HepG2 (cell line): ENCODE results near the gene LOXL3. TPM values are rescaled to one million over a fixed set of nuclear protein-coding genes. Genes with fewer than 3 reads are reported as not detected.

Experiments
- ATAC-seq: fragments of 200-7000 bp; cut with Tn5 transposase; 3 replicates; pipeline ENCODE4 v1.9.1; 2020; ENCODE audit warnings: mild to moderate bottlenecking, moderate library complexity
- BruUV-seq: library from RNA; stranded (reverse); fragments of 400-500 nt; replicated peaks from 2 replicates; lab custom pipeline; 2021; lab: Mats Ljungman, UMichigan
- CTCF ChIA-PET: fragments of 300-600 bp; formaldehyde crosslinking; extraction: SDS; loops from one replicate; lab custom pipeline; 2021; ENCODE audit warnings: low total read pairs, inconsistent platforms, low intra/inter-chr PET ratio; lab: Yijun Ruan, JAX
- POLR2A ChIA-PET: fragments of 350-600 bp; sonication (Branson Sonifier 250); formaldehyde crosslinking; loops from one replicate; lab custom pipeline; 2020; ENCODE audit warnings: antibody characterized with exemption, inconsistent platforms; lab: Yijun Ruan, JAX
- DNase-seq: peaks from one replicate; pipeline ENCODE4 v3.0.0-alpha.2; 2015; ENCODE audit warnings: low spot score
- FAIRE-seq: peaks from 3 replicates; lab custom pipeline; 2011; peaks lifted over from hg19 to GRCh38; lab: Jason Lieb, UNC
- H2AFZ ChIP-seq: one replicate; pipeline ENCODE4 v1.6.1; 2011; ENCODE audit warnings: low read length, inconsistent platforms
- H3K27ac ChIP-seq: fragments of 300-600 bp; 3 replicates; pipeline ENCODE4 v1.8.0; 2011; ENCODE audit warnings: mixed run types, mild to moderate bottlenecking, mixed read lengths, low read length, inconsistent platforms; ENCODE audit not compliant: insufficient read depth; ENCODE audit errors: extremely low read length
- H3K27me3 ChIP-seq, 2 experiments: fragments of 200-600 bp in 1 of 2; 2 replicates in 1 of 2; 3 replicates in 1 of 2; pipeline versions ENCODE4 v1.6.0 to v1.8.0; 2011; ENCODE audit warnings: low read length in 2 of 2, mild to moderate bottlenecking in 2 of 2, moderate library complexity in 2 of 2, inconsistent platforms in 1 of 2; ENCODE audit not compliant: insufficient read depth in 2 of 2, control insufficient read depth in 1 of 2
- H3K36me3 ChIP-seq, 2 experiments: fragments of 200-600 bp in 1 of 2; replicated peaks in 1 of 2; 2 replicates in 1 of 2; 3 replicates in 1 of 2; pipeline versions ENCODE4 v1.5.1 to v1.8.0; 2011; ENCODE audit warnings: low read length in 2 of 2, inconsistent platforms in 1 of 2; ENCODE audit not compliant: insufficient read depth in 2 of 2, control insufficient read depth in 1 of 2
- H3K4me1 ChIP-seq: 2 replicates; pipeline ENCODE4 v1.5.1; 2012; ENCODE audit warnings: low read length, inconsistent platforms; ENCODE audit not compliant: insufficient read depth
- H3K4me2 ChIP-seq: 2 replicates; pipeline ENCODE4 v1.6.0; 2011; ENCODE audit warnings: low read depth, low read length, inconsistent platforms
- H3K4me3 ChIP-seq, 3 experiments: fragments of 200-600 bp in 1 of 3; sonication (generic), shearing (Covaris generic) in 1 of 3; replicated peaks in 1 of 3; 2 replicates each; pipeline ENCODE4 v1.5.1; 2011 to 2016; ENCODE audit warnings: low read length in 3 of 3, inconsistent platforms in 2 of 3, low read depth in 2 of 3, mild to moderate bottlenecking in 2 of 3, control low read depth in 1 of 3, mixed read lengths in 1 of 3; ENCODE audit not compliant: insufficient read depth in 1 of 3
- H3K79me2 ChIP-seq: one replicate; pipeline ENCODE4 v1.6.1; 2011; ENCODE audit warnings: low read length, inconsistent platforms; ENCODE audit not compliant: insufficient read depth
- H3K9ac ChIP-seq: 2 replicates; pipeline ENCODE4 v1.6.0; 2011; ENCODE audit warnings: mild to moderate bottlenecking, low read depth, low read length, inconsistent platforms; ENCODE audit not compliant: insufficient read depth
- H3K9me3 ChIP-seq: 2 replicates; pipeline ENCODE4 v1.5.1; 2012; ENCODE audit warnings: mild to moderate bottlenecking, low read length
- H4K20me1 ChIP-seq: 2 replicates; pipeline ENCODE4 v1.6.0; 2011; ENCODE audit warnings: inconsistent platforms, mild to moderate bottlenecking, low read length, moderate library complexity; ENCODE audit not compliant: insufficient read depth
- EED ChIP-seq: sonication (generic); formaldehyde crosslinking; IDR thresholded peaks from 2 replicates; pipeline ENCODE4 v1.5.0; 2020; ENCODE audit warnings: mild to moderate bottlenecking, missing genetic modification reagents
- ELK4 ChIP-seq: sonication (generic); formaldehyde crosslinking; IDR thresholded peaks from 2 replicates; pipeline ENCODE4 v1.9.0; 2021; ENCODE audit warnings: missing genetic modification reagents, borderline replicate concordance
- GMEB2 ChIP-seq: IDR thresholded peaks from 2 replicates; pipeline ENCODE4 v1.6.1; 2016; ENCODE audit warnings: missing biosample characterization, missing genetic modification reagents, low read depth
- KMT2A ChIP-seq: sonication (generic); formaldehyde crosslinking; IDR thresholded peaks from 2 replicates; pipeline ENCODE4 v1.4.0; 2020; ENCODE audit warnings: missing genetic modification reagents
- NR2C2 ChIP-seq: sonication (generic); formaldehyde crosslinking; IDR thresholded peaks from 2 replicates; pipeline ENCODE4 v1.4.0; 2020; ENCODE audit warnings: missing genetic modification reagents, mild to moderate bottlenecking, moderate library complexity, borderline replicate concordance
- RFXAP ChIP-seq: sonication (generic); formaldehyde crosslinking; IDR thresholded peaks from 2 replicates; pipeline ENCODE4 v1.4.0; 2020; ENCODE audit warnings: missing genetic modification reagents, borderline replicate concordance
- XRCC5 ChIP-seq: fragments of 200-400 bp; formaldehyde crosslinking; optimal IDR thresholded peaks from 2 replicates; pipeline ENCODE3; 2017; ENCODE audit warnings: mild to moderate bottlenecking, low read length
- ZFP82 ChIP-seq: sonication (generic); formaldehyde crosslinking; IDR thresholded peaks from 2 replicates; pipeline ENCODE4 v1.5.1; 2020; ENCODE audit warnings: mild to moderate bottlenecking, missing genetic modification reagents, borderline replicate concordance
- ZNF580 ChIP-seq: IDR thresholded peaks from 2 replicates; pipeline ENCODE4 v1.6.1; 2016; ENCODE audit warnings: low read depth, borderline replicate concordance
- WGBS: methylation state at CpG from one replicate; pipeline ENCODE4 v1.1.6; 2017; ENCODE audit warnings: low lambda C conversion rate; 5-methylcytosine and 5-hydroxymethylcytosine counted together
- in situ Hi-C: cut with HindIII; loops from 2 replicates; pipeline ENCODE4 v1.10.0; 2017; ENCODE audit warnings: low pct_unique_long_range_greater_than_20kb; ENCODE audit not compliant: extremely low pct_ligation_motif_present
- intact Hi-C: fragments of 100-400 bp; cut with micrococcal nuclease; formaldehyde crosslinking; loops from one replicate; pipeline ENCODE4 v1.10.0; 2022; ENCODE audit not compliant: unreplicated experiment
- polyA plus RNA-seq, 8 experiments: library from polyadenylated mRNA; depleted of rRNA in 3 of 8; stranded (reverse) in 7 of 8; unstranded in 1 of 8; fragments of >200 nt; fragmentation: Illumina TruSeq in 4 of 8; extraction: Trizol in 4 of 8; gene quantifications; 2 replicates each; pipeline versions ENCODE4 v1.2.1 to v1.2.3, GENCODE V29; 2011 to 2016; ENCODE audit warnings: low read depth in 4 of 8, missing spikeins in 1 of 8, mixed read lengths in 1 of 8; ENCODE audit not compliant: insufficient read depth in 1 of 8
- total RNA-seq, 5 experiments: library from RNA; depleted of rRNA; stranded (reverse); fragments of >200 nt; fragmentation: Illumina TruSeq; extraction: Trizol; gene quantifications; 2 replicates each; pipeline ENCODE4 v1.2.3, GENCODE V29; 2016; ENCODE audit warnings: low read depth in 1 of 5

Gene LOXL3
- total and polyA plus RNA-seq, 2 of the 13 experiments (the other 11 are each of a cell fraction or from before 2014, with no cell fraction given), result 0.55 to 6.5 TPM

DNA sequence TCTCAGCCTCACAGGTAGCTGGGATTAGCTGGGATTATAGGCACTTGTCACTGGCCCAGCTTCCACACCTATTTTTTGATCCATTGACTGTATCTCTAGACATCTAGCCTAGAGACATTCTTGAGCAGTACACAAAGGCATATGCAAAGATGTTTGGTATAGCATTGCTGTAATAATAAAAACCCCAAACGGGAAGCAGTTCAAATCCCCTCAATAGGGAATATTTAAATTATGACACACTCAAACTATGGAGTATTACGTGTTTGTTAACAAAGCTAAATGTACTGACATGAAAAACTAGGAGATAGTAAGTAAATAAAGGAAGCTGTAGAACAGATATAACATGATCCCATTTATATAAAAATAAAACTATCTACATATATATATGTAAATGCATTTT, 28.4 kb upstream of the LOXL3 start (continued):
- no peak for TF ChIP-seq ELK4
- no peak for TF ChIP-seq KMT2A (CRISPR knock-in tag)
- TF ChIP-seq ZNF580 (CRISPR knock-in tag), result no peak
- TF ChIP-seq NR2C2 (CRISPR knock-in tag), result no peak
- no peak for TF ChIP-seq GMEB2 (CRISPR knock-in tag)
- no peak for TF ChIP-seq XRCC5
- no peak for TF ChIP-seq RFXAP (CRISPR knock-in tag)
- no peak for TF ChIP-seq ZFP82

GRCh38 chr2:74581463-74581862, 27.7 kb upstream of the LOXL3 start:
- no peaks in the 10 kb centered on the region for H3K36me3 ChIP-seq
- in situ Hi-C loops, result loop anchor here (5.0 kb wide), 1 partner anchor 99 kb away; the partner anchor contains the start of genes CCDC142 and TTC31
- FAIRE-seq (no peak), DNase-seq (no peak), ATAC-seq (no peak)
- H2AFZ ChIP-seq, result no peak overlapping the region
- 40% methylated on average over 3 of the region's 3 CpGs for WGBS
- no peaks in the 10 kb centered on the region for H3K9me3 ChIP-seq
- peaks cover 0 to 14% of the 10 kb centered on the region in 2 experiments; a peak in 3 of 5 replicates for H3K27me3 ChIP-seq
- ChIA-PET CTCF (no interaction called here), POLR2A (no interaction called here)
- H3K4me3 ChIP-seq, result no peak overlapping the region
- H3K4me2 ChIP-seq, result no peak overlapping the region
- no peaks in the 10 kb centered on the region for H3K79me2 ChIP-seq
- intact Hi-C loops, result no loop called here
- no peak overlapping the region for H3K9ac ChIP-seq
- no peak overlapping the region for H3K27ac ChIP-seq
- H3K4me1 ChIP-seq, result peaks cover 14% of the 10 kb centered on the region
- no peaks in the 10 kb centered on the region for H4K20me1 ChIP-seq
- no TSS peak for BruUV-seq
- TF ChIP-seq EED, result no peak
